H1 (cell line): ENCODE results near the gene CTAG2. TPM values are rescaled to one million over a fixed set of nuclear protein-coding genes. Genes with fewer than 3 reads are reported as not detected.

Experiments used
- CTCF ChIA-PET: fragments of 300-600 bp; sonication (Branson Sonifier 250); formaldehyde crosslinking; loops from one replicate; lab custom pipeline; 2021; ENCODE audit not compliant: partially characterized antibody; lab: Charles Lee
- POLR2A ChIA-PET: fragments of 300-600 bp; sonication (Branson Sonifier 250); formaldehyde crosslinking; loops from one replicate; lab custom pipeline; 2021; ENCODE audit warnings: inconsistent platforms; ENCODE audit not compliant: partially characterized antibody; lab: Charles Lee
- DNase-seq, 2 experiments: peaks; one replicate each; pipeline versions ENCODE4 v3.0.0 to v3.0.0-alpha.2; 2010 to 2022; ENCODE audit warnings: low spot score in 2 of 2, low read depth in 1 of 2, mixed read lengths in 1 of 2
- FAIRE-seq: peaks from 2 replicates; lab custom pipeline; 2011; peaks lifted over from hg19 to GRCh38; lab: Jason Lieb, UNC
- H2AFZ ChIP-seq: 2 replicates; pipeline ENCODE4 v1.8.1; 2012; ENCODE audit warnings: low read length, inconsistent platforms
- H2AK5ac ChIP-seq: 2 replicates; pipeline ENCODE4 v1.6.1; 2013; ENCODE audit warnings: low read depth, low read length
- H2BK120ac ChIP-seq: replicated peaks from 2 replicates; pipeline ENCODE3; 2013; ENCODE audit warnings: low read depth, low read length, inconsistent platforms
- H2BK12ac ChIP-seq: 2 replicates; pipeline ENCODE4 v1.6.1; 2013; ENCODE audit warnings: low read depth, low read length
- H2BK15ac ChIP-seq: 2 replicates; pipeline ENCODE4 v1.6.1; 2013; ENCODE audit warnings: low read length
- H2BK20ac ChIP-seq: 2 replicates; pipeline ENCODE4 v1.6.1; 2013; ENCODE audit warnings: low read length
- H2BK5ac ChIP-seq: 2 replicates; pipeline ENCODE4 v1.6.1; 2013; ENCODE audit warnings: low read depth, low read length
- H3K14ac ChIP-seq: 2 replicates; pipeline ENCODE4 v1.6.1; 2013; ENCODE audit warnings: inconsistent platforms; ENCODE audit not compliant: insufficient read length
- H3K18ac ChIP-seq: 2 replicates; pipeline ENCODE4 v1.6.1; 2013; ENCODE audit warnings: low read length; ENCODE audit errors: extremely low read depth
- H3K23ac ChIP-seq: 2 replicates; pipeline ENCODE4 v1.6.1; 2013; ENCODE audit warnings: inconsistent platforms; ENCODE audit not compliant: insufficient read length
- H3K23me2 ChIP-seq: 2 replicates; pipeline ENCODE4 v1.6.1; 2013; ENCODE audit warnings: low read depth, low read length
- H3K27ac ChIP-seq: 2 replicates; pipeline ENCODE4 v1.6.1; 2011; ENCODE audit warnings: low read depth, low read length, inconsistent platforms
- H3K27me3 ChIP-seq, 4 experiments: replicated peaks in 1 of 4; 1 replicate in 1 of 4; 2 replicates in 3 of 4; pipeline versions ENCODE4 v1.6.1 to v1.8.1; 2011 to 2013; ENCODE audit warnings: low read length in 3 of 4, mild to moderate bottlenecking in 3 of 4, inconsistent platforms in 2 of 4, mixed read lengths in 2 of 4, moderate library complexity in 1 of 4; ENCODE audit not compliant: control insufficient read depth in 3 of 4, insufficient read depth in 3 of 4; ENCODE audit errors: extremely low read depth in 1 of 4
- H3K36me3 ChIP-seq, 4 experiments: 2 replicates each; pipeline versions ENCODE4 v1.6.1 to v1.8.1; 2011 to 2013; ENCODE audit warnings: mild to moderate bottlenecking in 4 of 4, low read length in 3 of 4, moderate library complexity in 2 of 4, control low read depth in 1 of 4, inconsistent platforms in 1 of 4; ENCODE audit not compliant: insufficient read depth in 4 of 4, control insufficient read depth in 2 of 4
- H3K4ac ChIP-seq: replicated peaks from 2 replicates; pipeline ENCODE3; 2013; ENCODE audit warnings: low read length, low read depth, mixed read lengths, inconsistent platforms; ENCODE audit not compliant: insufficient read length
- H3K4me1 ChIP-seq, 4 experiments: replicated peaks in 1 of 4; 1 replicate in 1 of 4; 2 replicates in 3 of 4; pipeline versions ENCODE4 v1.6.1 to v1.8.1; 2011 to 2013; ENCODE audit warnings: low read length in 3 of 4, inconsistent platforms in 2 of 4, mixed read lengths in 1 of 4; ENCODE audit not compliant: insufficient read depth in 4 of 4, control insufficient read depth in 3 of 4
- H3K4me2 ChIP-seq, 2 experiments: 2 replicates each; pipeline versions ENCODE4 v1.6.1 to v1.8.1; 2011 to 2013; ENCODE audit warnings: low read depth in 2 of 2, low read length in 2 of 2, control low read depth in 1 of 2, inconsistent platforms in 1 of 2, mild to moderate bottlenecking in 1 of 2; ENCODE audit not compliant: insufficient read depth in 1 of 2
- H3K4me3 ChIP-seq, 4 experiments: fragments of 200-600, 300-600 bp in 1 of 4; sonication (generic), shearing (Covaris generic), sonication (Bioruptor Twin) in 1 of 4; 2 replicates each; pipeline versions ENCODE4 v1.5.1 to v1.8.1; 2011 to 2016; ENCODE audit warnings: low read length in 4 of 4, low read depth in 3 of 4, control low read depth in 2 of 4, inconsistent platforms in 2 of 4, mild to moderate bottlenecking in 2 of 4, mixed read lengths in 1 of 4, moderate library complexity in 1 of 4; ENCODE audit not compliant: insufficient read depth in 2 of 4; ENCODE audit errors: extremely low read depth in 1 of 4
- H3K56ac ChIP-seq: replicated peaks from 2 replicates; pipeline ENCODE3; 2013; ENCODE audit warnings: low read depth, mild to moderate bottlenecking, mixed read lengths, low read length, inconsistent platforms; ENCODE audit not compliant: insufficient read length
- H3K79me1 ChIP-seq: 2 replicates; pipeline ENCODE4 v1.6.1; 2013; ENCODE audit warnings: low read depth, low read length, control low read depth
- H3K79me2 ChIP-seq, 2 experiments: 2 replicates each; pipeline versions ENCODE4 v1.6.1 to v1.8.1; 2012 to 2013; ENCODE audit warnings: low read length in 2 of 2, mild to moderate bottlenecking in 2 of 2, inconsistent platforms in 1 of 2; ENCODE audit not compliant: insufficient read depth in 2 of 2, control insufficient read depth in 1 of 2
- H3K9ac ChIP-seq, 4 experiments: replicated peaks in 1 of 4; 1 replicate in 1 of 4; 2 replicates in 3 of 4; pipeline versions ENCODE4 v1.6.1 to v1.8.1; 2011 to 2013; ENCODE audit warnings: low read depth in 3 of 4, low read length in 3 of 4, control low read depth in 2 of 4, mild to moderate bottlenecking in 2 of 4, moderate library complexity in 2 of 4, inconsistent platforms in 1 of 4; ENCODE audit errors: extremely low read depth in 1 of 4
- H3K9me3 ChIP-seq, 2 experiments: 2 replicates each; pipeline versions ENCODE4 v1.6.1 to v1.8.1; 2012 to 2013; ENCODE audit warnings: mild to moderate bottlenecking in 2 of 2, moderate library complexity in 2 of 2, control low read depth in 1 of 2, inconsistent platforms in 1 of 2, low read depth in 1 of 2, low read length in 1 of 2, mixed read lengths in 1 of 2; ENCODE audit not compliant: insufficient read depth in 2 of 2
- H4K20me1 ChIP-seq, 2 experiments: replicated peaks in 1 of 2; 2 replicates each; pipeline versions ENCODE3 to v1.8.1; 2011 to 2013; ENCODE audit warnings: inconsistent platforms in 2 of 2, low read length in 2 of 2, mild to moderate bottlenecking in 1 of 2; ENCODE audit not compliant: insufficient read depth in 2 of 2, control insufficient read depth in 1 of 2
- H4K5ac ChIP-seq: 2 replicates; pipeline ENCODE4 v1.6.1; 2013; ENCODE audit warnings: low read length, low read depth, mixed read lengths, inconsistent platforms; ENCODE audit not compliant: insufficient read length
- H4K8ac ChIP-seq: 2 replicates; pipeline ENCODE4 v1.8.0; 2013; ENCODE audit warnings: mild to moderate bottlenecking, moderate library complexity, low read length, inconsistent platforms; ENCODE audit not compliant: insufficient read depth; ENCODE audit errors: extremely low read depth
- H4K91ac ChIP-seq: replicated peaks from 2 replicates; pipeline ENCODE3; 2013; ENCODE audit warnings: low read length, mixed read lengths, inconsistent platforms; ENCODE audit not compliant: insufficient read length
- CEBPB ChIP-seq: IDR thresholded peaks from 2 replicates; pipeline ENCODE4 v1.6.1; 2012; ENCODE audit warnings: low read depth, low read length
- RBBP5 ChIP-seq: IDR thresholded peaks from 2 replicates; pipeline ENCODE4 v1.7.1; 2012; ENCODE audit warnings: low read depth, mild to moderate bottlenecking, inconsistent platforms, low read length, moderate library complexity, borderline replicate concordance
- ZNF274 ChIP-seq: IDR thresholded peaks from 2 replicates; pipeline ENCODE4 v1.7.0; 2012; ENCODE audit warnings: low read length, borderline replicate concordance; ENCODE audit errors: extremely low read depth
- whole genome bisulfite sequencing, 2 experiments: shearing (Covaris generic) in 1 of 2; methylation state at CpG; one replicate each; pipeline versions ENCODE4 v1.1.6 to v1.1.7; 2013 to 2015; ENCODE audit warnings: low lambda C conversion rate in 2 of 2, mixed read lengths in 2 of 2, inconsistent platforms in 1 of 2, low coverage in 1 of 2, missing lambda C conversion rate in 1 of 2; ENCODE audit not compliant: insufficient replicate concordance in 2 of 2, insufficient coverage in 1 of 2, insufficient read length in 1 of 2; ENCODE audit errors: extremely low coverage in 1 of 2, missing lambda C conversion rate in 1 of 2; 5-methylcytosine and 5-hydroxymethylcytosine counted together
- polyA plus RNA-seq, 7 experiments: library from polyadenylated mRNA; depleted of rRNA in 3 of 7; stranded (reverse) in 5 of 7; unstranded in 2 of 7; fragments of >200 nt in 5 of 7; fragments of 200-250 nt in 2 of 7; gene quantifications; 1 replicate in 5 of 7; 2 replicates in 1 of 7; 4 replicates in 1 of 7; pipeline versions ENCODE4 v1.2.1 to v1.2.3, GENCODE V29; 2011 to 2013; ENCODE audit warnings: missing spikeins in 2 of 7, mixed read lengths in 2 of 7
- total RNA-seq: library from RNA; stranded (reverse); fragmentation: NEBNext Ultra II Directional; extraction: Animal tissue kit (Norgen Biotek cat#: 25700); gene quantifications from 2 replicates; pipeline ENCODE4 v1.2.1, GENCODE V29; 2021

CTAG2 gene
- total and polyA plus RNA-seq, 2 of the 8 experiments (the other 6 are each of a cell fraction or from before 2014, with no cell fraction given): not detected

DNA sequence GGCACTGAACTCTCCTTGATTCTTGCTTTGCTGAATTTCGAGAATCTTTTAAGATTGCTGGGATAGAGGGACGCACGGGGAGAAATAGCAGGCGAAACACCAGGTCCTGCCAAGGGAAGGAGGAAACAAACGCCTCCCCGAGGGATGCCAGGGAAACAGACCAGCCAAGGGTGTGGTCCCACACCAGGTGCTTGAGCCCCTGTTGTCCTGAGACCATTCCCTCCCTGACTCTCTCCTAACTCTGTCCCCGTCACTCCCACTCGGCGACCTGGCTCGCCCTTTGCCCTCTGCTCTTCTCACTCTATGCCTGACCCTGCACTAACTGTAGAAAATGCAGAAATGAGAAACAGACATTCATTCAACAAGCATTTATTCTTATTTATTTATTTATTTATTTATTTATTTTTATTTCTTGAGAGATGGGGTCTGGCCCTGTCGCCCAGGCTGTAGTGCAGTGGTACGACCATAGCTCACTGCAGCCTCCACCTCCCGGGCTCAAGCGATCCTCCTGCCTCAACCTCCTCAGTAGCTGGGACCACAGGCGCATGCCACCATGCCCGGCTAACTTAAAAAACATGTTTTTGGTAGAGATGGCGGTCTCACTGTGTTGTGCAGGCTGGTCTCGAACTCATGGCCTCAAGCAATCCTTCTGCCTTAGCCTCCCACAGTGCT, 50.5 kb downstream of the CTAG2 start:
- H2BK15ac ChIP-seq: no peak overlapping the region
- H4K91ac ChIP-seq: no peak overlapping the region
- H3K23me2 ChIP-seq: no peaks in the 10 kb centered on the region
- H3K36me3 ChIP-seq: no peaks in the 10 kb centered on the region
- no peak overlapping the region for H2BK5ac ChIP-seq
- no peak overlapping the region for H2BK120ac ChIP-seq
- no peak overlapping the region for H3K18ac ChIP-seq
- no peak overlapping the region for H3K4me3 ChIP-seq
- POLR2A ChIA-PET: no interaction called here
- H3K27me3 ChIP-seq: no peaks in the 10 kb centered on the region
- H2AK5ac ChIP-seq: no peak overlapping the region
- no peak overlapping the region for H3K9ac ChIP-seq
- CTCF ChIA-PET: interaction anchor here (0.7 to 1.3 kb wide), 2 partner anchors 9 kb away, joined by 3 read pairs; no protein-coding TSS in a partner anchor
- no peak overlapping the region for H4K5ac ChIP-seq
- H2BK12ac ChIP-seq: no peak overlapping the region
- no peak overlapping the region for H3K23ac ChIP-seq
- no peaks in the 10 kb centered on the region for H3K79me2 ChIP-seq
- DNase-seq (no peak), FAIRE-seq (peak; percentile 39)
- no peak overlapping the region for H3K4ac ChIP-seq
- no peak overlapping the region for H4K8ac ChIP-seq
- H2AFZ ChIP-seq: no peak overlapping the region
- no peaks in the 10 kb centered on the region for H3K79me1 ChIP-seq
- TF ChIP-seq CEBPB: no peak
- TF ChIP-seq RBBP5: no peak
- no peak for TF ChIP-seq ZNF274
- TF ChIP-seq, all 59 proteins: peak for 0
- H4K20me1 ChIP-seq: no peaks in the 10 kb centered on the region
- H3K56ac ChIP-seq: no peak overlapping the region
- H2BK20ac ChIP-seq: no peak overlapping the region
- no peak overlapping the region for H3K4me2 ChIP-seq
- H3K27ac ChIP-seq: no peak overlapping the region
- 93% methylated on average over 14 of the region's 18 CpGs; no CpG with 5 or more reads in 1 of the 2 experiments for WGBS, 2 experiments
- peaks cover 0 to 2% (median 0%) of the 10 kb centered on the region in 4 experiments; a peak in 1 of 7 replicates for H3K4me1 ChIP-seq
- H3K14ac ChIP-seq: no peak overlapping the region
- no peaks in the 10 kb centered on the region; a peak in 2 of 4 replicates for H3K9me3 ChIP-seq
